Left ventricle myocardium superior (tissue), 1 donor: ENCODE measurements around the gene HENMT1. TPM values are rescaled to one million over a fixed set of nuclear protein-coding genes. Genes with fewer than 3 reads are reported as not detected.

Source experiments
- total RNA-seq: library from RNA; stranded (reverse); fragmentation: NEBNext Ultra II Directional; extraction: Animal tissue kit (Norgen Biotek cat#: 25700); gene quantifications from one replicate; pipeline ENCODE4 v1.2.1, GENCODE V29; 2021
- donor health status: DM: no; HTN: yes; CAD: no; lungs with severe emphysema.

Gene HENMT1
- total RNA-seq, 1 donor from 2014 or later, result 1.2 TPM

Other genes starting within 250 kb of the HENMT1 start
- gene NBPF6, start 210.8 kb downstream of the HENMT1 start, total RNA-seq, result not detected
- 5.0 TPM for gene EEIG2, start 101.0 kb downstream of the HENMT1 start, total RNA-seq
- gene PRPF38B, start 31.2 kb upstream of the HENMT1 start, total RNA-seq, result 20.8 TPM
- gene FNDC7, start 51.8 kb upstream of the HENMT1 start, total RNA-seq, result not detected
- gene STXBP3, start 85.6 kb upstream of the HENMT1 start, total RNA-seq, result 23.3 TPM
- not detected for gene AKNAD1, start 196.0 kb upstream of the HENMT1 start, total RNA-seq
- 4.9 TPM for gene GPSM2, start 215.9 kb upstream of the HENMT1 start, total RNA-seq